ENCODE data around the gene DNAJC4. TPM values are rescaled to one million over a fixed set of nuclear protein-coding genes. Genes with fewer than 3 reads are reported as not detected.

Gene DNAJC4
- total RNA-seq: 4.5 and 9.1 TPM in 2 replicates

GRCh38 chr11:64230171-64230984 is at the start of gene DNAJC4:
Gene DNAJC4 (plus strand): TSS chr11:64230548. CDS start chr11:64230855, 307 bp downstream.

GRCh38 chr11:64185693-64186491 is 44.5 kb upstream of the DNAJC4 start, which contains the start of gene STIP1:
Gene STIP1 (plus strand): TSS chr11:64186171. CDS start chr11:64186262, 91 bp downstream.

GRCh38 chr11:64206457-64207255 is 23.7 kb upstream of the DNAJC4 start, which contains the start of gene FERMT3:
Gene FERMT3 (plus strand): TSS chr11:64206721. CDS start chr11:64207365, 644 bp downstream.

GRCh38 chr11:64225608-64226506 is 4.5 kb upstream of the DNAJC4 start, which contains the start of the genes NUDT22 and TRPT1:
Gene NUDT22 (plus strand): TSS chr11:64226274. CDS start chr11:64226653, 379 bp downstream.
Gene TRPT1 (minus strand): TSS chr11:64226186. CDS start chr11:64225860, 326 bp downstream.

GRCh38 chr11:64233913-64234586 is 3.7 kb downstream of the DNAJC4 start, which contains the start of gene VEGFB:
Gene VEGFB (plus strand): TSS chr11:64234584. CDS start chr11:64234834, 250 bp downstream.

GRCh38 chr11:64240435-64241240 is 10.3 kb downstream of the DNAJC4 start, which contains the start of gene FKBP2:
Gene FKBP2 (plus strand): TSS chr11:64241095. CDS start chr11:64242388, 1,293 bp downstream.

GRCh38 chr11:64246871-64247728 is 16.8 kb downstream of the DNAJC4 start, which contains the start of gene PPP1R14B:
Gene PPP1R14B (minus strand): TSS chr11:64246943. CDS start chr11:64246673, 270 bp downstream.

GRCh38 chr11:64251016-64251752 is 20.8 kb downstream of the DNAJC4 start, which contains the start of gene PLCB3:
Gene PLCB3 (plus strand): TSS chr11:64251530. CDS start chr11:64251650, 120 bp downstream.

Other genes starting within 250 kb of the DNAJC4 start
- 37.5 and 54.6 TPM in 2 replicates for gene OTUB1, start 244.1 kb upstream of the DNAJC4 start, total RNA-seq
- 0.12 TPM in 1 of 2 replicates, not detected in the other for gene FLRT1, start 194.6 kb upstream of the DNAJC4 start, total RNA-seq
- 9.3 and 20.5 TPM in 2 replicates for gene MACROD1, start 64.4 kb upstream of the DNAJC4 start, total RNA-seq
- gene STIP1, start 44.4 kb upstream of the DNAJC4 start, total RNA-seq: 141 and 237 TPM in 2 replicates
- gene FERMT3, start 23.8 kb upstream of the DNAJC4 start, total RNA-seq: 3.2 and 4.8 TPM in 2 replicates
- gene TRPT1, start 4.4 kb upstream of the DNAJC4 start, total RNA-seq: 39.1 and 46.2 TPM in 2 replicates
- 63.5 and 71.4 TPM in 2 replicates for gene NUDT22, start 4.3 kb upstream of the DNAJC4 start, total RNA-seq
- 21.9 and 38.9 TPM in 2 replicates for gene VEGFB, start 4.0 kb downstream of the DNAJC4 start, total RNA-seq
- gene FKBP2, start 10.5 kb downstream of the DNAJC4 start, total RNA-seq: 40.7 and 59.2 TPM in 2 replicates
- 296 and 414 TPM in 2 replicates for gene PPP1R14B, start 16.4 kb downstream of the DNAJC4 start, total RNA-seq
- 55.2 and 56.8 TPM in 2 replicates for gene PLCB3, start 21.0 kb downstream of the DNAJC4 start, total RNA-seq
- gene BAD, start 54.1 kb downstream of the DNAJC4 start, total RNA-seq: 55.6 and 65.6 TPM in 2 replicates
- gene GPR137, start 55.3 kb downstream of the DNAJC4 start, total RNA-seq: 5.3 and 8.1 TPM in 2 replicates
- gene KCNK4, start 60.8 kb downstream of the DNAJC4 start, total RNA-seq: not detected in 2 replicates
- not detected in 2 replicates for gene CATSPERZ, start 69.8 kb downstream of the DNAJC4 start, total RNA-seq
- gene ESRRA, start 75.0 kb downstream of the DNAJC4 start, total RNA-seq: 33.6 and 40.9 TPM in 2 replicates
- gene TRMT112, start 87.0 kb downstream of the DNAJC4 start, total RNA-seq: 345 and 365 TPM in 2 replicates
- 201 and 411 TPM in 2 replicates for gene PRDX5, start 87.6 kb downstream of the DNAJC4 start, total RNA-seq
- 1.9 and 2.0 TPM in 2 replicates for gene CCDC88B, start 109.7 kb downstream of the DNAJC4 start, total RNA-seq
- gene RPS6KA4, start 128.6 kb downstream of the DNAJC4 start, total RNA-seq: 39.7 and 58.7 TPM in 2 replicates